ENCODE results near the gene RGS16.

DNA sequence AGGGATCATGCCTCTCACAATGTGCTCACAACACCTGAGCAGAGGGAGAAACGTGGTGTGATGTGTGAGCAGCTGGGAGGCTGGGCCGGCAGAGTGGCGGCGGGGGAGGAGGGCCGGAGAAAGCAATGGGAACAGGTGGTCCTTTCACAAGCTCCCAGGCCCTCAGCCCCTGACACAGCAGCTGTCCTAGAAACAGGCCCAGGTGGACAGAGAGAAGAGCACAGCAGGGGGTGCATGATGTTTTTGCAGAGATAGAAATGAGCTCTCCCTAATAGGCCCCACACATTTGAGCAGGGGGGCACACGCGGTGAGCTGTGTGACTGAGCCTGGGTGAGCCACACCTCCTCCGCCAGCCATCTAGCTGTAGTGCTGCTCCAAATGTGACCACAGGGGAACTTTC is 7.6 kb upstream of the RGS16 start:
- TF ChIP-seq, protein P1, sequence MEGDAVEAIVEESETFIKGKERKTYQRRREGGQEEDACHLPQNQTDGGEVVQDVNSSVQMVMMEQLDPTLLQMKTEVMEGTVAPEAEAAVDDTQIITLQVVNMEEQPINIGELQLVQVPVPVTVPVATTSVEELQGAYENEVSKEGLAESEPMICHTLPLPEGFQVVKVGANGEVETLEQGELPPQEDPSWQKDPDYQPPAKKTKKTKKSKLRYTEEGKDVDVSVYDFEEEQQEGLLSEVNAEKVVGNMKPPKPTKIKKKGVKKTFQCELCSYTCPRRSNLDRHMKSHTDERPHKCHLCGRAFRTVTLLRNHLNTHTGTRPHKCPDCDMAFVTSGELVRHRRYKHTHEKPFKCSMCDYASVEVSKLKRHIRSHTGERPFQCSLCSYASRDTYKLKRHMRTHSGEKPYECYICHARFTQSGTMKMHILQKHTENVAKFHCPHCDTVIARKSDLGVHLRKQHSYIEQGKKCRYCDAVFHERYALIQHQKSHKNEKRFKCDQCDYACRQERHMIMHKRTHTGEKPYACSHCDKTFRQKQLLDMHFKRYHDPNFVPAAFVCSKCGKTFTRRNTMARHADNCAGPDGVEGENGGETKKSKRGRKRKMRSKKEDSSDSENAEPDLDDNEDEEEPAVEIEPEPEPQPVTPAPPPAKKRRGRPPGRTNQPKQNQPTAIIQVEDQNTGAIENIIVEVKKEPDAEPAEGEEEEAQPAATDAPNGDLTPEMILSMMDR (IDR thresholded peaks at IDR 0.05) = no peak
- no peak for TF ChIP-seq POLR2A (IDR thresholded peaks at IDR 0.05)
- no peak for TF ChIP-seq POLR2AphosphoS5 (IDR thresholded peaks at IDR 0.05)

Measured in prostate gland (tissue), 2 donors.